Activated CD8-positive, alpha-beta memory T cell treated with anti-CD3 and anti-CD28 coated beads for 24 hours (primary cell): ENCODE results near the gene PRKCE.
"Not testable (repeated sequence)": the region's sequence is repeated elsewhere in the genome, so short reads cannot be mapped to it uniquely, and the experiment has no call there.

Experiments
- DNase-seq: peaks from one replicate; pipeline ENCODE4 v3.0.0-alpha.2; 2020

Gene PRKCE

DNA sequence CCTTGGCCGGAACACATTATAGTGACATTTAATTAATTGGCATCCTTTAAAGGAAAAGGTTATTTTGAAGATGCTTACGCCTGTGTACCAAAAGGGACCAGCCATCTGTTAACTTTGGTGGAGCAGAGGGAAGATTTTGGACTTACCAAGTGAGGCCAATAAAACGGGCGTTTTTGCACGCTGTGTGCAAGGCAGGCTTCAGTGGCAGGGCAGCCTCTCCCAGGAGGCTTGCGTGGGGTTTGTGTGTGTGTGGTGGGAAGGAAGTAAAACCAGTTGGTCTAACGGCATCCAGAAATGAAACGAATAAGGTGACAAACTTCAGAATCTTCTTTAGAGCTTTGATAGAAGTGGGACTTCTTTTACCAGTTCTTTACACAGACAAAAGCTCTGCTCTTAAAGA, 191.7 kb downstream of the PRKCE start:
- DNase-seq = no peak

DNA sequence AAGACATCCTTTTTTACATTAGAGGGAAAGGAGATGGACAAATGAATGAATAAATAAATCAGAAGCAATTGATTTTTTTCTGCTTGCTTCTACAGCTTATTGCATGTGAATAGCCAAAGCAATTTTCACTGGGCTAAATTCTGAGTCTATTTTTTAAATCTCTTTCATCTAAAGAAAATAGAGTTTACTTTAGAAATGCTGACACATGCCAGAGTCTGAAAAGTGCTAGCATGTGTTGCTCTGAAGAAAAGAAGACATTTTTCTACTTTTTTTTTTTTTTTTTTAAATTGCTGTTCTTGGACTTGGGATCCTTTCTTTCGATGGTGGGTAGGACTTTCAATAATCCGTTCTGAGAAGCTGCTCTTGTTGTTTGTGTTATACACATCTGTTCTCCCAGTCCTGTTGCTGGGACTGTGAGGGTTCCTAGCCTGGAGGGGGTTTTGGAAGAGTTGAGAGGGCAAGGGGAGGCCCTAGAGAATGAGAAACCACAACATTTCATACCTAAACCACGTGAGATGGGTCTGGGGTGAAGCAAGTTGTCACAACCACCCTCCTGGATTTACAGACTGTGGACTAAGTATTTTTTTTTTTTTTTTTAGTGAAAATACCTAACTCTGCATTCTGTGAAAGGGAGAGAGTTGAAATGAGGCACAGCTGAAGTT, 193.5 kb downstream of the PRKCE start:
- DNase-seq = no peak

DNA sequence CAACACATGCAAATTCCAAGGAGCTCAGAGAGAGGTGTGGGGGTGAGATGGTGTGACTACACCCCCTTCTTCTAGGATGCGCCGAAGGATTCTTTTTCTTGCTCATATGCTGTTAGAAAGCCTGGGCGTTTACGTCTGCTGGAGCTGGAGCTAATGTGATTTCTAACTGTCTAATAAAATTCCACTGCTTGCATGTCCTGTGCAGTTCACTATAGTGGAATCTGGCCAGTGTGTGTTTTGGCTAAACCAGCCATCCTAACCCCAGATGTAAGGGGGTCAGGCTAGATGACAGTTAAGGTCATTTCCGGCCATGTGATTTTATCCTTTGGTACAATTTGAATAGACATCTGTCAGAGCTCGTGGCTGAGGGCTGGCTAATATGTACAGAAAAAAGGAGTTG, 194.1 kb downstream of the PRKCE start:
- no peak for DNase-seq

DNA sequence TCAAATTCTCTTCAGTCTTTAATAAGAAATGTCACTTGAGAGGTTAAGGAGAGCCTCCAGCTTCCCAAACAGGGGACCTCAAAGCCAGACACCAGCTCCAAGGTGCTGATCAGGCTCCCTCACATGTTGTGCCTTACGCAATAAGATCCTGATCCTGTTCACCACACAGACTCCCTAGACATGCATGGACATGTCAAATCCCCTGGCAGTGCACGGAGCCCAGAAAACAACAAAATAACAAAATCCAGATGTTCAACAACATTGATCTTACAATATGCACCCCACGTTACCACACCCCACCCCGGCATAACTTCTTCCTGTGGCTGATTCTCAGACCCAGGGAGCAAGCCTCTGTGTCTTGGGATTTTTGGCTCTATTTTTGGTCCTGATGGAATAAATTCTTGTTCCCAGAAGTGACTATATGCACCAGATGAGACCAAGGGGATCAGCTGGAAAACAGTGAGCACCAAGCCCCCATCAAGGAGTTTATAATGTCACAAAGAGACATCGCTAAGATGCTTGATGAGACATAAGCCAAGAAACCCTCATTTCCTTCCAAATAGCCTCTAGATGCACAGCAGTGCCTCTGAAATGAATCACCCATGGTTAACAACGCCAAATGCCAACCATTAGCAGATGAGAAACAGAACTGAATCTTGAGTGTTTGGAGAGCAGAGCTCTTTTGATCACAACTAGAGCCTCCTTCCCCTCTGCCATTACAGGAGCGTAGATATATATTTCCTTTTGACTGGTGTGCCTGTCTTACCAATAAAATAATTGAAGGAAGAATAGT, 198.2 kb downstream of the PRKCE start:
- DNase-seq = no peak

DNA sequence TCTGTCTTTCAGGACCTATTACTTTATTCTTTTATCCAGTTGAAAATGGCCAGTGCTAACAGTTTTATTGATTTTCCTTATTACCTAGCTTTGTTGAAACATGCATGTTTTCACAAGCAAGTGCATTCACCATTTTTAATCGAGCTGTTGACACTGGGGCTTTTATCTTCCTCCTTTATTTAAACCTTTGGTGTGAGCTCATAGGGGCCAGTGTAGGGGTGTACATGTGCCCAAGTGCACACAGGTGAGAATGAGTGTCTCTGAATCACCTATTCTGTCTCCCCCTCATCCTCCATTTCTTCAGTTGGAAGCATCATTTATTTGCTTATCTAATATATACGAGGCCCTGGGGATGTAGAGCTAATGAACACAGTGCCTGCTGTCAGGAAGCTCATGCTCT, 199.1 kb downstream of the PRKCE start:
- DNase-seq = no peak

DNA sequence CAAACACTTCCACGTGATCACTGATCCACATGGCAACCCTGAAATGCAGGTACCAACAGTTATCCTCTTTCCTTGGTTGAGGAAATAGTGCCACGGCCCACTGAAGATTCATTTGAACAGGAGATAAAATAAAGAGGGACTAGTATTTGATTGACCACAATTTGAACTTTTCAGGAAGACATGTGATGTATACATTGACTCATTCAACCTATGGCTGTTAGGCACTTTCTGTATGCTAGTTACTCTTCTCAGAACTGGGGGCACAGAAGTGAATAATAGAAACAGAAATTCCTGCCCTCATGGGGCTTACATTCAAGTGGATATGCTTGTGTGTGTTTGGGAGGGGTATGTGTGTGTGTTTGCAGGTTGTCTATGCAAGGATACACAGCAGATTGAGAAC, 199.6 kb downstream of the PRKCE start:
- DNase-seq = no peak

DNA sequence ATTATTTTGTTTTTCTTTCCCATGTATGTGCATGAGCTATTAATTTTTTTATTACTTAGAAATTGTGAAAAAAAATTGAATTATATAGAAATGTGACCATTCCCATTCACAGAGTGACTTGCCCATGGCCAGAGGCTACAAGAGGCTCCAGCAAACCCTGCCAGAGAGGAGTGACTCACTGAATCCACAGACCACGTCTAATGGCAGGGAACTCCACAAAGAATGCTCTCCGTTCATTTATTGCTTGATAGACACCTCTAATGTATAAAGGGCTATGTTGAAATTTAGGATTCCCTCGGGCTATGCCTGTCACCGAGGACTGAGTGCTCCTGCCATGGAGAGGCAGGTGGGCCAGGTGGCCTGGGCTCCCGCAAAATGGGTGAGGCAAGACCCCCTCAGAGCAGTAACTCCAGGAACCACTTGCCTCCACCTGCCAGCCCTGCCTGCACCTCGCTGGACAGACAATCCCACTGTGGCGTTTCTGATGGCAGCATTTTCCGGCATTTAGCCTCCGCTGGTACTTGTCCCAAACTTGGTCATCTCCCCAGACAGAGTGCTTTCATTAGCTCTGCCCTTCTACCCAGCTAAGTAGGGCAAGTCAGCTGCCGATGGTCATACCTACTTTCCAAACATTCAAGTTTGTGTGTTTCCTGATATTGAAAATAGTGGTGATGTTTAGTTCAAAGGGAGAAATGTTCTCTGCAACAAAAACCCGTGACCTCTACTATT, 200.3 kb downstream of the PRKCE start:
- DNase-seq = no peak

DNA sequence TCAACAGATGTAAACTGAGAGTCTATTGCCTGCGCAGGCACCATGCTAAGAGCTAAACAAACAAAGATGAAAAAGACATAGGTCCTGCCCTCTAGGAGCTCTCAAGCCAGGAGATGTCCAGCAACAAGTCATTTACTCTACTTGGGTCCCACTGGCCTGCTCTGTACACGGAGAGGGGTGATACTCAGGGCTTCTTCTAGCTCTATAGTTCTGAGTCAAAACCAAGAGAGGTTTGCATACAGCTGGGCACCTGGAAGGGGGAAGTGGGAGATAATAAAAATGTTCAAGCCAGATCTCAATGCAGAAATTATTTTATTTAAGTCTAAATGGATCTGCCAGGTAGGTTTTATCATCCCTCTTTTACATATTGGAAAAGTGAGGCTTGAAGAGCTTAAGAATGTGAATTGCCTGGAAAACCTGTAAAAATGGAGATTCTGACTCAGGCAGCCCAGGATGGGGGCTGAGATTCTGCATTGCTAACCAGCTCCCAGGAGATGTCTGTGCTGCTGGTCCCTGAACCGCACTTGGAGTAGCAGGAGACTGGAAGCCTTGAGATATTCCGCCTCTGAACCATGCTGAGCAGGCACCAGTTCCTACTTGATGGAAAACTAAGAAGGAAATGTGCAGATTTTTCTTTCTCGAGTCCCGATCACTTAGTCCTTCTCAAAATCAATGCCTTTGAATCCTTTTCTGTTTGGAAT, 201.1 kb downstream of the PRKCE start:
- no peak for DNase-seq

DNA sequence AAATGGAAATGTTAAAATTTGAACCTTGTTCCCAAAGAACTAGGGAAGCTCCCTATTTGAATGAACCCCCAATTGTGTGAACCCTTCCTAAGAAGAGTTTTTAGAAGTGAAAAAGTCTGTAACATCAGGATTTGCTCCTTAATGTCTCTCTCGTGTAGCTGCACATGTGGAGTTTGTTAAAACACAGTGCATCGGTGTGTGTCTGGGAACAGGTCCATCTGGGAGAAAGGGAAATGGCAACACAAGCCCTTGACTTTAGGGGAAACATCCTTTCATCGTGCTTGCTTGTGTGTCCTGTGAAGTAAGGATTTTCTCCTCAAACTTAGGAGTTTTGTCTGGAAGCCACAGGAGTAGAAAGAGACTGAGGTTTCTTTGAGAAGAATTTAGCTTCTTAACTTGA, 203.9 kb downstream of the PRKCE start:
- DNase-seq = no peak

DNA sequence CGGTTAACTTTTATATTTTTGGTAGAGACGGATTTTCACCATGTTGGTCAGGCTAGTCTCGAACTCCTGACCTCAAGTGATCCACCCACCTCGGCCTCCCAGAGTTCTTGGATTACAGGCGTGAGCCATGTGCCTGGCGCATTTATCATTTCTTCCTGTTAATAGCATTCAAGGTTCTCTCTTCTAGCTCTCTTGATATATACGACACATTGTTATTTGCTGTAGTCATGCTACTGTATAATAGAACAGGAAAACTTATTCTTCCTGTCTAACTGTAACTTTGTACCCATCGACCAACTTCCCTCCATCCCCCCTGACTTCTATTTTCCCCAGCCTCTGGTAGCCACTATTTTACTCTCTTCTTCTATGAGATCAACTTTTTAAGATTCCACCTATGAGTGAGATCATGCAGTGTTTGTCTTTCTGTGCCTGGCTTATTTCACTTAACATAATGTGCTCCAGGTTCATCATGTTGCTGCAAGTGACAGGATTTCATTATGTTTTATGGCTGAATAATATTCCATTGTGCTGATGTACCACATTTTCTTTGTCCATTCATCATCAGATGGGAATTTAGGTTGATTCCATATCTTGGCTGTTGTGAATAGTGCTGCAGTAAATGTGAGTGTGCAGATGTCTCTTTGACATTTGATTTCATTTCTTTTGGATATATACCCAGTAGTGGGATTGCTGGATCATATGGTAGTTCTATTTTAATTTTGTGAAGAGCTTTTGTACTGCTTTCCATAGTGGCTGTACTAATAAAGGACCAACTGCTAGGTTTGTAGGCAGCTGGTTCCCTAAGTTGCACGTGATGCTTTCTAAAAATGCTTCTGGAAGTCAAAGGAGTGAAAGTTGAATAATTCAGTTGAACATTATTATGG, 205.2 kb downstream of the PRKCE start:
- DNase-seq = no peak

DNA sequence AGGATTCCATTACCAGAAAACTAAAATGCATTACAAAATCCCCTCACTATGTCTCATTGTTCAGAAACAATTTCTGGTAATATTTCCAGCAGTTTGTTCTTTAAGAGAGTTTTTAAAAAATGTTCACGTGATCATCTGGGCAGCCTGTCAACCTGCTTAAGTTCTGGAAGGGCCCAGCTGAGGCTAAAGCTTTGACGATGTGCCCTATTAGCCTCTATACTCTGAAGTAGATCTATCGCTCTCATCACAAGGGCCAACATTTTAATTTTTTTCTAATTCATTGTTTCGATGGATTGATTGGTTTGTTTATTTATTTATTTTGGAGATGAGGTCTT, 205.8 kb downstream of the PRKCE start:
- DNase-seq = no peak

DNA sequence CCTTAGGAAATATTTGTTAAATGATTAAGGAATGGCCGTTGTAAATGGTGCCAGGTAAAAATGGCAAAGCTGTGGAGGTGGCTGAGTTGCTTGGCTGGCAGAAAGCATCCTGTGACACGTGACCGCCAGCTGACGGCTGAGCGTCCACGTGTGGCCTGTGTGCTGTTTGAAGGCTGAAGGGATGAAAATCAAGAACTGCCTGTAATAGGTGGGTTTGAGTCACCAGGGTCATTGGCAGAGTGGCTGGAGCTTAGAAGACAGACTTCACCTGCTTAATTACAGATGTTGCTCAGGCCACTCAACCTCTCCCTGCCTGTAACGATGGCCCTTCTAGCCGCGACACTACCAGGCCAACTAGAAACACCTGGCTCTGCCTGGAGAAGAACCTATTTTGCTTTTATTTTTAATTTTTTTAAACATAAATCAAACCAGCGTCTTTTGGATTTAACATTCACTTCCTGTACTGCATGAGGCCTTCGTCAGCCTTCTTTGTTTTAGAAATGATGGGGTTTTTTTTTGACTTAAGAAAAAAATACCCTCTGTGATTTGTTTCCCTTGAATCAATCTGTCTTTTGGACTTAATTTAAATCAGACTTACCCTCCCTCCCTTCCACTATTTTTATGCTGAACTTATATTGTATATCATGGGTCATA, 206.5 kb downstream of the PRKCE start:
- DNase-seq = no peak

DNA sequence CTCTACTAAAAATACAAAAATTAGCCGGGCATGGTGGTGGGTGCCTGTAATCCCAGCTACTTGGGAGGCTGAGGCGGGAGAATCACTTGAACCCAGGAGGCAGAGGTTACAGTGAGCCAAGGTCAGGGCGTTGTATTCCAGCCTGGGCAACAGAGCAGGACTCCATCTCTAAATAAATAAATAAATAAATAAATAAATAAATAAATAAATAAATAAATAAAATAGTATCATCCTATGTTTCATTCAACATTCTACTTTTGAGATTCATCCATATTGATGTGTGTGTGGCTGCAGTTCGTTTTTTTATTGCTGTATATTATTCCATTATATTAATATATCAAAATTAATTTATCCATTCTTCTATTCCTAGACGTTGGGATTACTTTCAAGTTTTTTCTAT, 207.4 kb downstream of the PRKCE start:
- not testable (repeated sequence) for DNase-seq

DNA sequence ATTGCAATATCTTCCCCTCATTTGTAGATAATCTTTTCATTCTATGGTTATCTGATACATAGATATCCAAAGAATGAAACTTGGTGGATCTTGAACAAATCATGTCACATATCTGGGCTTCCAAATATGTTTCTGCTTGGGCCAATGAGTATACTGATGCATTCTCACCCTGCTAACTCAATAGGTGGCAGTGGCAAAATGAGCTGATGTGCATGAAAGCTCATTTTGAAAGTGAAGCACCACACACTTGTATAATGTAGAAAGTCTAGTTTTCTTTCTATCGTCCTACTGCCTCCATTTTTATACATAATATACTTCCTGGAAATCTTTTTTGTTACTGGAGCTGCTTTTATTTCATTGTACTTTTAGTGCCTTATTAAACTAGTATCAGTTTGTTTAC, 208.2 kb downstream of the PRKCE start:
- no peak for DNase-seq

DNA sequence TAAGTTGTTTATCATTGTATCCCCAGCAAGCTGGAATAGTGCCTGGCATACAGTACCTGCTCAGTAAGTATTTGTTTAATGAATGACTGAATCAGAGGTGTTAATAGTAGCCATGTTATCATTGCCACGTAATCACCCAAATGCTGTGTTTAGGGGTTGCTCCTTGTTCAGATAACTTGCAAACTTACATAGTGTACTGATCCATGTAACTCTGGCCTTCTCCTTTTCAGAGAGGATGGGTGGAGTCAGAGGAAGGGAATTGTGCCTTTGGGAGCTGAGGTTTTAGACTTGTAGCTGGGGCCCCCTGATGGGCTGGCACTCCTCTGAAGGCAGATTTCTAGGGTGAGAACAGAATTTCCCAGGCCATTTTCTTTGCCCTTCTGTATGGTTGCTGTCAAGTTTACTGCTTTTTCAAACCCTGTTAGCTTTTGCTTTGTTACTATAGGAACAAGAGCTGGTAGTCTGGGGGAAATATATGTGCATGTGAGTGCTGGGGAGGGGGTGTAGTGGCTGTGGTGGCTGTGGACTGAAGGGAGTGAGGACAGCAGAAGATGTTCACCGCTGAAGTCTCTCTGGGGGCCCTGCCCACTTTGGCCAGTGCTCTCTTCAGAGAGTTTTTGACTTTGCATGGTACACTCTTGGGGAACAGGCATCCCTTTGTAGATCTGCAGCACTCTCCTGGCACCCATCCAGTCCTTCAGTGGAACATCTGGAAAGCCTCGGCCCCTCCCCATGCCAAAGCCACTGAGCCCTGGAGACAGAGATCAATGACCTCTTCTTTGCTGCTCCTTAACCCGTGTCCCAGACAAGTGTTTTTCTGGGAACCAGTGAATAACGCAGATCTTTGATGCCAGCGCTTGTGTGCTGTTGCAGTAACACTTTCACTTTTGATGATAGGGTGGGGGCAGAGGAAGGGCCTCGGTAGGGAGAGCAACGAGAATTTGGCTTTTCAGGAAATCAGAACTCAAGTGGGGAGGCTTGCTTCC, 209.0 kb downstream of the PRKCE start:
- DNase-seq = peak; percentile 65

DNA sequence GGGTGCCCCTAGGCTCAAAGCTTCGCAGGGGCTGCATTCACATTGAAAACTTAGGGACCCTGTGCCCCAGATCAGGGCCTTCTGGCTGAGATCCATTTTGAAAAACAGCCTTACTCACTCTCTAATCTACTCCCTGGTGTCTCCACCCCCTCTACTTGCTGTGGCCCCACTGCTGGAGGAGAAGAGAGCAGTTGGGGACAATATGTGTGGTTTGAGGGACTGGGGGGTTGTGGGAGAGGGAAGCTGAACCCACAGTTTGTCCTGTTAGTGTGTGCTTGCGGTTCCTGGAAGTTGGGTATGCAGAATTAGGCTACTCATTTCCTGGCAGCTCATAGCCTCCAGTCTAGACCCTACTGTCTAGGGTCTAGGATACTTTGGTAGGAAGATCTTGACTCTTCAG, 211.4 kb downstream of the PRKCE start:
- DNase-seq = no peak

DNA sequence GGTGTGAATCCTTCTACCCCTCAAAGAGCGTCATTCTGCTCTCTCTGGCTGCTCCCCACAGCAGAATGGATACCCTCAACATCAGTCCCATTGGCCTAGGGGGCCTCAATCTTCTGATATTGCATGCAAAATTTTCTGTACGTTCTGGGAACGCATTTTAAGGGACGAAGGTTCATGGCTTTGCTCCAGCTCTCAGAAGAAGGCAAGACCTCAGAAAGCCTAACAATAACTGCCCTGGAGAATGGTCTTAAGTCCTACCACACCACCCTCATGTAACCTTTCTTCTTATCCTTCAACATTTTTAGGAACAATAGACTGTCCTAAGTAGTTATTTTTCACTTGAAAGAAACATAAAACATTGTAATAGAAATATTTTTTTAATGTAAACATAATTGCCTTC, 212.6 kb downstream of the PRKCE start:
- DNase-seq = no peak

DNA sequence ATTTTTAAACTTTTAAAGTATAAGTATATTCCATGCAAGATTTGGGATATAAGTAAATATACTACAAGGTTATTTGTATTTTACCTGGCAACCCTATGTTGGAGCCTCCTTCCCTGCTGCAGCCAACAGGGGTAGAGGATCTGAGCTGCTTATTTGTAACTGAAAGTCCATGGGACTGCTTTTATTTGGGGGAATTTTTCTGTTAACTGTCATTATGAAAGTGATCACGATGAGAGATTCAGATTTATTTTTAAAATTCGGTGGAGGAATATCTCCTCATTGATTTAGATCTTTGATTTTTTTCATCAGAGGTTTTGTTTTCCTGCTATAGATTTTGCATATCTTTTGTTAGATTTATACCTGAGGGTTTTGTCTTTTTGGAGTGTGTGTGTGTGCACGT, 215.9 kb downstream of the PRKCE start:
- no peak for DNase-seq

DNA sequence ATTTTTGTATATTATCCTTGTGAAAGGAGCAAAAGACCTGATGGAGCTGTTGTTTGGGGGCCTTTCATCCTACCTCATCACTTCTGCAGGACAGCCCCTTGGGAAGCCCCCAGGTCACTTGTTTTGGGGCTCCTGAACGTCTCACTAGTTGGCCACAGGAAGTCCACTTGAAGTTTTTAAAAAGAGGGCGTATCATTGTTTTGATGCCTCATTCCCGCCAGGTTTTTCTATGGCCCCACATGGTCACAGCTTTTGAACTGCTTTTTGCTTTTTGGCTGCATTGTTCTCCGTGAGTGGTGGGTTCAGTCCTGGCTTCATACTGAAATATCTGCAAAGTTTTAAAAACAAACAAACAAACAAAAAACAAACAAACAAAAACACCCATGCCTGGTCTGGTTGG, 216.3 kb downstream of the PRKCE start:
- DNase-seq = no peak

DNA sequence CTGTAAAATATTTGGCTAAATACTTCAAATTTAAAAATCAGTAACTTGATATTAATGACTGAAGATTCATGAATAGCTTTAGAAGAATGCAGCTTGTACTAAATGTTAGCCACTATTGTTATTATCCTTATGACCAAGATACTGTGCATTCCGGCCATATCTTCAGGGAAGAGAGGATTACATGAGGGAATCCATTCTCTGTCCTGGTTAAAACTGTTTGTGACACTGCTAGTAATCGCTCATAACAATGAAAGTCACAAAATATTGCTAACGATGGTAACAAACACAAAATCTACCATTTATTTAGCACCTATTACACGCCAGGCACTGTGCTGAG, 217.7 kb downstream of the PRKCE start:
- DNase-seq = no peak

DNA sequence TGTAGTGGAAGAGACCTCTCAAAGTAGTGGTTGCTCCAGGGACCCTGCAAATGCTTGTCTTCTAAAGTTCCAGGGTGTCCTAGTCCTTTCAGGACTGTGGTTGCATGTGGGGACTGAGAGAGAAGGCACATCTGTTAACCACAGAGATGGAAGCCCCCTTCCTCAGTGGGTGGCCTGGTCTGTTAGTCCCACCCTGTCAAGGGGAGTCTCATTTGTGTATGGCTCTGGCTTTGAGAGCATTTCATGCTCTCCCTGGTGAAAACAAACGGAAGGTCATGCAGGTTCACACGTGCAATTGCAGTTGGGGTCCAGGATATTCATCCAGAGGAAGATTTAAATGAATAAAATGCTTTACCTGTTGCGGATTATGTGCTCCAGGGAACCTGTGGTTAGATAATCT, 219.6 kb downstream of the PRKCE start:
- no peak for DNase-seq
